GM19238 (cell line): ENCODE data around the gene DCLRE1A.

Experiments
- DNase-seq: peaks from one replicate; pipeline ENCODE4 v3.0.0; 2011; ENCODE audit warnings: low spot score; ENCODE audit not compliant: insufficient read length

The DCLRE1A gene

DNA sequence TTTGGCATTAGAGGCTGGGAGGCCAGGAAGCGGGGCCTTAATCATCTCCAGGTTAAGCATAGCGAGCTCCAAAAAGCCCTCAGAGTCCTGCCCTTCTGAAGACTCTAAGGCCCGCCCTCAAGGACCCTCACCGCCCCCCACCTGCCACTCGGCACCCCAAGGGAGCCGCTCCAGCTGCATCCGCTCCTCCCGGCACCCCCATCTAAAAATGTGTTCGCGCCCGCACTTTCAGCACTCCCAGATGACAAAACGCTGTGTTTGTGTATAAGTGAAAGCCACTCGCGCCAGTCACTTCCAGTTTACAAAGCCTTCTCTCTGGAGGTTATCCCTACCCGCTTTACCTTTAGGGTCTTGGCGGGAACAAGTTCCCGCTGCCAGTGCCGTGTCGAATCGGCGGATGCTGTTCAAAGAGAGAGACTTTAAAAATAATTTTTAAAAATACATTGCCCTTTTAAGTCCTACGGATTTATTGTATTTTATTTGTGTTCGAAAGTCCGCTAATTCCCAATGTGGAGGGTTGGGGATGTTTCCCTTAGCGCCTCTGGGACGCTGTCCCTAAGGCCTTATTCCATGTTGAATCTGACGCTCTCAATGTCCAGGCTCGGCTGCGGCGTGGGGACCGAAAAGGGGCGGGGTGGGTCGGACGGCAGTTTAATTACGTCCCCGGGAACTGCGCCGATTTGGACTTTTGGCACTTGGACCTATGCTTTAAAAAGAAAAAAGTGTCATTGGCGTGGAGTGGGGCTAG lies at the start of gene DCLRE1A, which contains the start of gene NHLRC2:
Gene DCLRE1A, minus strand, starts transcription at position 70 of the 748 bp plus-strand sequence. CDS start 900 bp downstream, outside the sequence.
Gene NHLRC2, plus strand, starts transcription at position 649 of the 748 bp plus-strand sequence. CDS start 212 bp downstream, outside the sequence.
- peak; percentile 23 for DNase-seq

DNA sequence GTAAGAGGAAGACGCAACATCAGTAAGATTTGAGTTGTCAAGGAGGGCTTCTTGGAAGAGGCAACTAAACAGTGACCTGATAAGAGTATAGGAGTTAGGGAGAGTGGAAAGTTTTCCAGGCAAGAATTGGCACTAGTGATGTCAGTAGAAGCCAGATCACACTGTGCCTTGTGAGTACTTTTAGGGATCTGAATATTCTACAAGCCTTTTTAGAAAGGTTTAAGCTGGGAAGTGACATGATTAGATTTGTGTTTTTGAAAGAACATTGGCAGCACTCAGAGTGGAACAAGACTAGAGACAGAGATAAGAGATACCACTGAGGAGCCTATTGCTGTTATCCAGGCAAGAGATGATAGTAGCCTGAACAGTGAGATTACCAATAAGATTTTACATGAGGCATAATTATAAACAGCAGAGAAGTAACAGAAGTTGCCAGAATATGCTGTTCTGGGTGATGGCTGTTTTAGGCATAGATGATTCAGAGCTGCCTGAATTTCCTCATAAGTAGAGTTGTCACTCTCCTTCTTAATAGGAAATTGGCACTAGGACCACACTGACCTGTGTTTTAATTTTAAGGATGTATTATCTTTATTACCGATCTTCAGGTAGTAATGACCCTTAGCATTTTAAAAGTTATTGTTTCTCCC lies 46.2 kb upstream of the DCLRE1A start:
- DNase-seq = no peak

DNA sequence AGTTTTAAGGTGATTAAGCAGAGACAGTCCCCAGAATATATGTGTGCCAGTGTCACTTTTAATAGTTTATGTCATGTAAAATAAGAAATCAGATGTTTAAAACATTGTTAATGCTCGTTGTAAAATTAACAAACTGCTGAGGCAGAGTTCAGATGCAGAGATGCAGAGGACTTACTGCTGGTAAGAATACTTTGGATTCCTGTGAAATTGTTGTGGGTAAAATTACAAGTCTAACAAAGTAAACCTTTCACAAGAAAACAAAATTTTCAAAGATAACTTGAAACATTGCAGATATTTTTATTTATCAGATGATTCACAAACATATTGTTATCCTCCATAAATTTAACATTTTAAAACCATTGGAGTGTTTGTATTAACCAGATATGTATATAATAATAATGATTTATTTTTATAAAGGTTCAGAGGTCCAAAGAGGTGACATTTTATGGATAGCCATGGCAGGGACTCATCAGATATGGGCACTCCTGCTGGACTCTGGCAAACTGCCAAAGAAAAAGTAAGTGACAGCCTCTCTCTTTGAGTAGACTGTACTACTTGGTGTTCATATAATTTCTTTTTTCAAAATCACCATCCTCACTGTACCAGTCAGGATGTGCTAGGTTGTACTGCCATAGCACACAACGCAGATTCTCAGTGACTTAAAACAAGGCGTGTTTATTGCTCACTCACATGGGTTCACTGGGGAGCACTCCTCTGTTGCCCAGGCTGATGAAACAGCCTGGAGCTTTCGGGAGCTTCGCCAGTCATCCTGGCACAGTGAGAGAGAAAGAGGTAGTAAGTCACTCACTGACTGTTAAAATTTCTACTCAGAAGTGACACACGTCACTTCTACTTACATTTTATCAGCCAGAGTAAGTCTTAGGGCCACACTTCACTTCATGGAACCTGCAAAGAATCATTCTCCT lies 44.1 kb upstream of the DCLRE1A start:
- DNase-seq = no peak

DNA sequence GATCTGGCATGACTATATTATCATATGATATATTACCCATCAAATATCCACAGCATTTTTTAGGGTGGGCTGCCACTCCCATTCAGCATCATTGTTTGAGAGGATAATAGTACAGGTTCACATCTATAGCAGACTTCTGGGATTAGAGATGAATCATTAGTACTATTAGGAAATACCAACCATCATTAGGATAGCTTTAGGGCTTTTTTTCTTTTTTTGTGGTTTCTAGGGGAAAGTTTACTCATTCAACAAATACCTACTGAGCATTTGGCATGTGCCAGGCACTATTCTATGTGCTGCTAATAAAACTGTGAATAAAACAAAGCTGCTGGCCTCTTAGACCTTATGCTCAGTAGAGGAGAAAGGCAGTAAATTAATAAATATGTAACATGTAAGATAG lies 41.1 kb upstream of the DCLRE1A start:
- no peak for DNase-seq

DNA sequence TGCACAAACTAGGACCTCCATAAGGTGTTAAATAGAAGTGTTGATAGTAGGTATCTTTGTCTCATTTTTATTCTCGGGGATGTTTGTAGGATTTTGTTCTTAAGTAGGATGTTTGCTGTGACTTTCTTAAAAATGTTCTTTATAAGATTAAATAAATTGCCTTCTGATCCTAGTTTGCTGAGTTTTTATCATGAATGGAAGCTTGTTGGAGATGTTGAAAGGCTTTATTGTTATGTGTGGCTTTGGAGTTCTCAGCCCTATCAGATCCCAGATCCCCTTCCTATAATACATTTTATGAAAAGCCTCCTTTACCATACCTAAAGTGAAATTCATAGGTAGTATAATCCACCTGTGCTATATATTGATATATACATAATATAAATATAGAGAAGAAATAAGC lies 40.7 kb upstream of the DCLRE1A start:
- DNase-seq = no peak

DNA sequence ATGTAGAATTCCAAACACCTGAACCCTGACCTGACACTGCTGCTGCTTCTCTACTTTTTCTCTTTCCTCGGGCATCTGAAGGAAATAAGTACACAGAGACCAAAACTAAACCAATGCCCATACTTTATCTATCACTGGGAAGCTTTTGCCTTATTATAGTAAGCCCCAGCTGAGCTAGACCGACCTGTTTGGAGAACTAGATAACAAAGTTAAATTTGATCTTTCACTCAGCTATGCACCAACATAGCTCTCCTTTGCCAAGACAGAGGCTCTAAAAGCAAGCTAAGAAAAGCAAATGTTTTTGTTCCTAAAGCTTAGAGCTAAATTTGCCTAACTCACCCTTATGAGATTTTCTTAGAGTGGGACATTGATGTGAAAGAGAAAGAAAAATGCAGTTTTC lies 39.7 kb upstream of the DCLRE1A start:
- no peak for DNase-seq

DNA sequence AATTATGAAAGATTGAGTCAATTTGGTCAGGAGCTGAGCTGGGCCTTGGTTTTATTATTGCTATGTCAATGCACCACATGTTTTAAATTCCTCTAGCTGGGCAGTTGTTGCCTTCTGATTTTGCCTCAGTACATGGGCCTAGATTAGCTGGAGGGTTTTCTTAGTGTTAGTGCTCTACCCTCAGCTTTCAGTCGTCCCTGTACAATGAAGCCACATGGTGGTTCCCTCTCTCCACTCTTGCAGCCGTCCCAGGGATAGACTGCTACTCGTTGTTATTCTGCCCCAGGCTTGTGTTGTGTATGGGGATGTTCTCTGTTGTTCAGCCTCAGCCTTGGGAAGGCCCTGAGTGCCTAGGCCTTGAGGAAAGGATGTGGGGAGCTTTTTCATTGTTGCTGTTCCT lies 37.6 kb upstream of the DCLRE1A start:
- no peak for DNase-seq

DNA sequence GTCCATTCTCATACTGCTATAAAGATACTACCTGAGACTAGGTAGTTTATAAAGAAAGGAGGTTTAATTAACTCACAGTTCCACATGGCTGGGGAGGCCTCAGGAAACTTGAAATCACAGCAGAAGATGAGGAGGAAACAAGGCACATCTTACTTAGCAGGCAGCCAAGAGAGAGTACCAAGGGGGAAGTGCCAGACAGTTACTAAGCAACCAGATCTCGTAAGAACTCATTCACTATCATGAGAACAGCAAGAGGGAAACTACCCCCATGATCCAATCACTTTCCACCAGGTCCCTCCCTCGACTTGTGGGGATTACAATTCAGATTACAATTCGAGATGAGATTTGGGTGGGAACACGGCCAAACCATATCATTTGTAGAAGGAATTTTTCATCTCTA lies 36.9 kb upstream of the DCLRE1A start:
- DNase-seq = no peak

DNA sequence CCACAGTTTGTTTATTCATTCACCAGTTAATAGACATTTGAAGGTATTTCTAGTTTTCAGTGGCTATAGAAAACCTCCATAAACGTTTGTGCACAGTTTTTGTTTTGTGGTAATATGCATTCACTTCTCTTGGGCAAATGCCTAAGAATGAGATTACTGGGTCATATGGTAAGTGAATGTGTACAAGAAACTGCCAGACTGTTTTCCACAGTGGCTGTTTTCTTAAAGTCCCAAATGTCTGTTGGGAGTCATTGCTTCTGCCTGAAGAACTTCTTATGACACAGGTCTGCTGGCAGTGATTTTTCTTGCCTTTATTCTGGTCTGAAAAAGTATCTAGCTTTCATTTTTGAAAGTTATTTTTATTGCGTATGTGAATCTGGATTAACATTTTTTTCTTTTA lies 36.0 kb upstream of the DCLRE1A start:
- no peak for DNase-seq

DNA sequence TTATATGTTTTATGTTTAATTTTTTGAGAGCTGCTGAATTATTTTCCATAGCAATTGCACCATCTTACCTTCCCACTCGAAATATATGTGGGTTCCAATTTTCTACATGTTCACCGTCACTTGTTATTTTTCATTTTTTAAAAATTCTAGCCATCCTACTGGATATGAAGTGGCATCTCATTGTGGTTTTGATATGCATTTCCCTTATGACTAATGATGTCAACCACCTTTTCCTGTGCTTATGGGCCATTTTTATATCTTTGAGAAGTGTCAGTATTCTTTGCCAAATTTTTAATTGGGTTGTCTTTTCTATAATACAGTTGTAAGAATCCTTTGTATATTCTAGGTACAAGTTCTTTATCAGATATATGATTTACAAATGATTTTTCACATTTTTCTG lies 28.4 kb upstream of the DCLRE1A start:
- no peak for DNase-seq

DNA sequence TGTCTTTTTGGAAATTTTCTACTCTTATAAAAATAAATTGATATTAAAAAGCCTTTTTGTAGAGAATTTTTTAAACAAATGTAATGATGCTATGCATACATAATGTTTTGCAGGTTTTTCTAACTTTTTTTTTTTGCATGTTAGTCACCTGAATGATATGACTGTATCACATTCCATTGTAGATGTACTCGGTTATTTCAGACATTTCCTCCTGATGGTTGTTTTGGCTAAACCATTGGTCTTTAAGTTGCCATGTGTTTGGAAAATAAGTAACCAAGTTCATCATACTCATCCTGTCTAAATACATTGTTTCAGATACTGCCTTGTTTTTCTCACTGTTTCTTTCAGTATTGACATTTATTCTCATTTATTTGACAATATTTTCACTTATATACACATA lies 26.4 kb upstream of the DCLRE1A start:
- DNase-seq = no peak

DNA sequence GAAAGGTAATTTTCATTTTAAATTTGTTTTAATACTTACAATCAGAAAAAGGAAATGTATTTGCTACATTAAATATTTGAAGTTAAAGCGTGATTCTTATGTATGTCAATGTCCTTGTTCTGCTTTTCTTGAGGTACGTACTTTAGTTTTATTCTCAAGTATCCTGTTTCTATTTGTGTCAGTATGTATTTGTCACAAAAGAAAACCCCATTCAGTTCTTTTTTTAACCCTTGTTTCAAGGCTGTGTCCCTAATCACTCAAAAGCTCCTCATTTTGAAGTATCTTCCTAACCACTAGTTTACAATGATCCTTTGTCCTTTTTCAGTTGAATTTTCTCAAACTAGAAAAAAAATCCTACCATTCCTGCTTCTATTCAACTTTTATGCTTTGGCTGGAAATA lies 25.8 kb upstream of the DCLRE1A start:
- DNase-seq = no peak

DNA sequence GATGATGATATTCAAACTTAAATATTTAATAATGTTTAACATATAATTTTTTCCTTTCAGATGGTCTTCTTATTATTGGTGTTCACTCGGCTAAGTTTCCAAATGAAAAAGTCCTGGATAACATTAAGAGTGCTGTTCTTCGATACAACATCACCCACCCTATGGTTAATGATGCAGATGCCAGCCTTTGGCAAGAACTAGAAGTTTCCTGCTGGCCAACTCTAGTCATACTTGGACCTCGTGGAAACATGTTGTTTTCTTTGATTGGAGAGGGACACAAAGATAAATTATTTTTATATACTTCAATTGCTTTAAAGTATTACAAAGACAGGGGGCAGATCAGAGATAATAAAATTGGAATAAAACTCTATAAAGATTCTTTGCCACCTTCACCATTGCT lies 22.6 kb upstream of the DCLRE1A start:
- no peak for DNase-seq

DNA sequence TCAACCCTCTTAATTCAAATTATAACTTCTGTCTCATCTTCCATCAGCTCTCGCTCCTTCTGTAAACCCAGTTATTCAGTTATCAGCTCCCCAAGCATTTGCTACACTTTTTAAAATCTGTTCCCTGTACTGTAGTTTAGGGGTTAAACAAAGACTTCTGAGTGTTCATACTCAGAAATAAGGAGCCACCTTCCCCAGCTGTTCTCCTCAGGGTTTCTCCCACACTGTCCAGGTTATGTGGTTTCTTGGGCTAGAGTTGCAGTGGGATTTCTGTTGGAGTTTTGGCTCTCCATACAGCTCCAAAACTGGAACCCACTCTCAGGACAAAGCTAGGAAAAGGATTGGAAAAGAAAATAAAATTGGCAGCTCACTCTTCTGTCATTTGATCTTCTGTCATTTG lies 21.3 kb upstream of the DCLRE1A start:
- no peak for DNase-seq

DNA sequence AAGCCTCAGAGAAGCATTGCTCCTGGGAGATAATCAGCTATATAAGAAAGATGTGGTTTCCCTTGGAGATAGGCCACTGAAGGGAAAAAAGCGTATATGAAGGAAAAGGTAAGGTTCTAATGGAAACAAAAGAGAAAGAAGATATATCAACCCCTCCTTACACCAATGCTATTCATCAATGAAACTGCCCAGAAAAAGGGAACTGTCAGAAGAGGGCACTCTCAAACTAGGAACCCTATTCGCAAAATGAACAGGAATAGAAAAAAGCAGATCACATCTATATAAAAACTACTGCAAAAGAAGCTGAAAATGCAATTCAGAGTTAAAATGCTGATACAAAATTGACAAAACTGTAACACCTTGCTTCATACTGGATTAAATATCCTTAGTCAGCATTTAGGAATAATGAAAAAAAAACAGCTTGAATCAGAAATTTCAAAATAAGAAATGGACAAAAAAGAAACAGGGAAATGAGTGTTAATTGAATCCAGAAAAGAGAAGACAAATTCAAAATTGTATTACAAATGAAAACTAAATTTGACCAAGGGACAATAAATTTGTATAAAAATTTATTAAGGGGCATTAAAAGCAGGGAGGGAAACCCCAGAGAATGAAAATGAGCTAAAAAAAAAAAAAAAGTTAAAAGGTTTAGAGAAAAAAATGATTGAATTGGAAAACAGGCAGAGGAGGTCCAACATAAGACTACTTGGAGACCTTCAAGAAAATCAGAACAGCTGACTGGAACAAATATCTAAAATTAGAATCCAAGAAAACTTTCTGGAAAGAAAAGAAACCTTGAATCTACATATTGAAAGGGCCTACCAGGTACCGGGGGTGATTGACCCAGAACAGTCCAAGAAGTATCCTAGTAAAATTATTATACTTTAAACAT lies 18.5 kb upstream of the DCLRE1A start:
- DNase-seq = no peak

DNA sequence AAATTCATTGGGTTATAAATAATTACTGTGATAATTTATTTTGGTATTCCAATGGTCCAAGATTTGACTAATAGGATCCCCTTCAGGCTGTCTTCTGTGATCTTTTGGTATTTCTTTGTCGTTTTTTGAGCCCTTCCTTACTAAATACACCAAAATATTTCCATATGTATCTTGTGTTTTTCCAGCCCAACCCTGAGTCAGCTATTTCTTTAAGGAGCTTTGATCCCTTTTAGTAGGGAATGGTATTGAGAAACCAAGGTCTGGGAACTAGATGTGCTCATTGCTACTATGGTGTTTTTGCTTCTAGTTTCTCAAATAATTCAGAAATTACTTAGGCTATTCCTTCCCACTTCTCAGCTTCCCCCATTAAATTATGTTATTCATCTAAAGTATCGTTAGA lies 15.9 kb upstream of the DCLRE1A start:
- DNase-seq = no peak

DNA sequence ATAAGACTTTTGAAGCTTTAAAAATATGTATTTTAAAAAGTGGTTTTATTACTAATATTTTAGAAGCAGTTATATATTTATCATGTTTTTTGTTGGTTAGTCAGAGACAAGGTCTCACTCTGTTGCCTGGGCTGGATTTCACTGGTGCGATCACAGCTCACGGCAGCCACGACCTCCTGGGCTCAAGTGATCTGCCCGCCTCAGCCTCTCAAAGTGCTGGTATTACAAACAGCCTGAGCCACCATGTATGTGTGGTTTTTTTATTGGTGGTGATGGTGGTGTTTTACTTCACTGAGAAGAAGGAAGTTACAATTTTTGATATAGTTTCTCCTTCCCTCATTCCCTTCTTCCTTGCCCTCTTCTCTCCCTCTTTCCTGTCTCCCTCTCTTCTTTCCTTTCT lies 14.0 kb upstream of the DCLRE1A start:
- DNase-seq = no peak

DNA sequence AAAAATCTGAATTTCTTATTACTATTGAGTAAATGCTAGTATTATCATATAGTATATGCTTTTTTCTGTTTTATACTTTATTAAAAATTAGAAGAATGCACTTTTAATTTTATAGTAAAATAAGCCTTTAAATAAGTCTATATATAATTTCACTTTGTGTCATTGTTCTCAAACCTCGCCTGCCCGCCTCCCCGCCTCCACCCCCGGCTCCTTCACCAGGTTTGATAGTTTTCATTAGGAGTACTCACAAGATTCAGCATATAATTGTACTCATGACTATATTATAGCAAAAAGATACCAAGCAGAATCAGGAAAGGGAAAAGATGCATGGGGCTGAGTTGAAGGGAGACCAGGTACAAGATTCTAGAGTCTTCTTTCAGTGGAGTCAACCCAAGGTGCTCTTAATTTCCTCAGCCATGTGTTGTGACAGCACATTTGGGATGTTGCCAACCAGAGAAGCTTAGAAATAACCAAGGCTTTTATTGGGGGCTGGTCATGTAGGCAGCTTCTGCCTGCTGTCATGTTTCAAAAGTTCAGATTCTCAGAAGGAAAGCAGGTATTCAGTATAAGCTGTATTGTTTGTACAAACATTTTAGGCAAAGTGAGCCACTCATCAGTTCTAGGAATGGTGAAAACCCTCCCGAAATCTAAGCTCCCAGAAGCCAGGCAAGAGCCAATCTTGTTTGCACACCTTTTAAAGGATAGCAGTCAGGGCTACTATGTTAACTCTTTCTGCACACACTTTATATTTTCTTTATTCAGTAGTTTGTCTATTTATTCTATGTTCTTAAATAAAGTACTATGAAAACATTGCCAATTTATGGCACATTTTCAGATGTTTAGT lies 12.9 kb upstream of the DCLRE1A start:
- DNase-seq = no peak

DNA sequence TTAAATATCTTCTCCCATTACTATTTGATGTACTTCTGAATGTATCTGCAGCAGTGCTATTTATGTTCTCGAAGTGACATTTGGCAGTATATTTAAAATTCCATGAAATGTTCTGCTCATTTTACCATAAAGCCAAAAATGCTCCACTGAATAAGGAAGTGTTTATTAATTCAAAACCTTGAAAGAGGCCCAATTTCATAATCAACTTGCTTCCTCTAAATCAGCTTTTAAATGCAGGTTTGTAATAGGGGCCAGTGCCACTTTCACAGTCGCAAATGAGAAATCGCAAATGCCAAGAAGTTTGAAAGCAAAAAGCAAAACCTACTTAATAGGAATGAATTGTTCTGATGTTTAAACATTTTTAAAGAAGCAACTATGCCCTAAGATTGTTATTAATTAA lies 12.0 kb upstream of the DCLRE1A start:
- no peak for DNase-seq

DNA sequence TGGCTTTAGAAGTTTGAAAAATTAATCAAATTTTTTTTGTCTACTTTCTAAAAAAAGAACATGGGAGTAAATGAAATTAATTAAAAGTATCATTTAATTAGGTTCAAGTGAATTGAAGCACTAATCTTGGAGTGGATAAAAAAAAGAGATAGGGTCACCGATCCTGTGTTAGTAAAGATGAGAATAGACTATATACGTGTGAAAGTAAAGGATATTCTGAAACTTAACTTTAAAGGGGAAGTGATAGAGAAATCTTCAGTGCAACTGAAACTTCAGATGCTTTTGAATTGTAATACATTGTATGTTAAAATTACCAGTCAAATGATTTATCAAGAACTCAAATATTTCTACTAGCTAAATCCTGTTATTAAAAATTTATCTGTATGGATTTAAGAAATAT lies 5.4 kb upstream of the DCLRE1A start:
- peak; percentile 3 for DNase-seq
